NCI-H1048 (cell line): Measurements from ENCODE around the gene ALKBH4.
"Not testable (repeated sequence)": the region's sequence is repeated elsewhere in the genome, so short reads cannot be mapped to it uniquely, and the experiment has no call there.

Experiments
- DNase-seq: peaks from one replicate; lab custom pipeline; 2025; lab: John Stamatoyannopoulos, UW

The ALKBH4 gene

GRCh38 chr7:102454932-102455331 lies 9.7 kb downstream of the ALKBH4 start:
- DNase-seq = not testable (repeated sequence)

GRCh38 chr7:102454468-102454867 lies 10.2 kb downstream of the ALKBH4 start:
- no peak for DNase-seq

GRCh38 chr7:102453319-102453718 lies 11.3 kb downstream of the ALKBH4 start:
- DNase-seq = no peak

- DNase-seq = no peak
These were observed 12.2 kb downstream of the ALKBH4 start for GRCh38 chr7:102452451-102452850.

- no peak for DNase-seq
These were observed 13.2 kb downstream of the ALKBH4 start for GRCh38 chr7:102451371-102452054.

- no peak for DNase-seq
These were observed 14.4 kb downstream of the ALKBH4 start for GRCh38 chr7:102450242-102450641.

GRCh38 chr7:102449136-102449535 lies 15.5 kb downstream of the ALKBH4 start:
- DNase-seq = no peak

GRCh38 chr7:102447311-102447710 lies 17.4 kb downstream of the ALKBH4 start:
- DNase-seq = no peak

- DNase-seq = no peak
These were observed 18.1 kb downstream of the ALKBH4 start for GRCh38 chr7:102446387-102447156.

- DNase-seq = no peak
These were observed 19.0 kb downstream of the ALKBH4 start for GRCh38 chr7:102445674-102446071.

GRCh38 chr7:102444961-102445673 lies 19.5 kb downstream of the ALKBH4 start:
- DNase-seq = no peak

GRCh38 chr7:102439963-102440795 lies 24.5 kb downstream of the ALKBH4 start:
- DNase-seq = no peak

GRCh38 chr7:102436118-102436517 lies 28.5 kb downstream of the ALKBH4 start:
- no peak for DNase-seq

- DNase-seq = no peak
These were observed 30.6 kb downstream of the ALKBH4 start for GRCh38 chr7:102434039-102434486.

- DNase-seq = no peak
These were observed 31.2 kb downstream of the ALKBH4 start, which contains the start of gene ORAI2 for GRCh38 chr7:102433219-102434038. TSS of gene ORAI2 (plus strand) at chr7:102433575. CDS start at chr7:102438957, 5,382 bp downstream.

GRCh38 chr7:102432442-102433218 lies 32.0 kb downstream of the ALKBH4 start:
- DNase-seq = no peak

- DNase-seq = no peak
These were observed 32.9 kb downstream of the ALKBH4 start for GRCh38 chr7:102431617-102432298.

- DNase-seq = no peak
These were observed 35.3 kb downstream of the ALKBH4 start for GRCh38 chr7:102429141-102429899.

GRCh38 chr7:102427019-102427405 lies 37.7 kb downstream of the ALKBH4 start:
- no peak for DNase-seq
